ENCODE results near the gene LIN28B.

LIN28B gene

DNA sequence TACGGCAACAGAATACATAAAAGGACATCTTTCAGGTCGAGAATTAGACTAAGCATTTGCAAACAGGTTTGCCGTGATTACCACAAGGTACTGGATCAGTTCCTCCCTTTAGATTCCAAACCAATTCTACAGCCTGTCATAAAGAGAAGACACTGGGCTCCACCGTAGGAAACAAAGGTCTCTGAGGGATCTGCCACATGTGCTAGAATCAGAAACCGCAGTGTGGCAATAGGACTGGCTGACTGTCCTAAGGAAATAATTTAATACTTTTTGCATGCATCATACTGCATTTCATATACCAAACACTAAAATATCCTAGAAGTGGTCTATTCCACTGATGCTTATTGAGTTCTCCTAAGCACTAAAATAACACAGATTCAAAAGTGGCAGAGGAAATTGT lies 163.7 kb downstream of the LIN28B start:
- DNase-seq (ENCODE audit: insufficient read length, low spot score) = no peak
- FAIRE-seq = no peak
- TF ChIP-seq, protein P1, sequence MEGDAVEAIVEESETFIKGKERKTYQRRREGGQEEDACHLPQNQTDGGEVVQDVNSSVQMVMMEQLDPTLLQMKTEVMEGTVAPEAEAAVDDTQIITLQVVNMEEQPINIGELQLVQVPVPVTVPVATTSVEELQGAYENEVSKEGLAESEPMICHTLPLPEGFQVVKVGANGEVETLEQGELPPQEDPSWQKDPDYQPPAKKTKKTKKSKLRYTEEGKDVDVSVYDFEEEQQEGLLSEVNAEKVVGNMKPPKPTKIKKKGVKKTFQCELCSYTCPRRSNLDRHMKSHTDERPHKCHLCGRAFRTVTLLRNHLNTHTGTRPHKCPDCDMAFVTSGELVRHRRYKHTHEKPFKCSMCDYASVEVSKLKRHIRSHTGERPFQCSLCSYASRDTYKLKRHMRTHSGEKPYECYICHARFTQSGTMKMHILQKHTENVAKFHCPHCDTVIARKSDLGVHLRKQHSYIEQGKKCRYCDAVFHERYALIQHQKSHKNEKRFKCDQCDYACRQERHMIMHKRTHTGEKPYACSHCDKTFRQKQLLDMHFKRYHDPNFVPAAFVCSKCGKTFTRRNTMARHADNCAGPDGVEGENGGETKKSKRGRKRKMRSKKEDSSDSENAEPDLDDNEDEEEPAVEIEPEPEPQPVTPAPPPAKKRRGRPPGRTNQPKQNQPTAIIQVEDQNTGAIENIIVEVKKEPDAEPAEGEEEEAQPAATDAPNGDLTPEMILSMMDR (IDR thresholded peaks at IDR 0.05; ENCODE audit: insufficient read depth, missing control alignments) = no peak

DNA sequence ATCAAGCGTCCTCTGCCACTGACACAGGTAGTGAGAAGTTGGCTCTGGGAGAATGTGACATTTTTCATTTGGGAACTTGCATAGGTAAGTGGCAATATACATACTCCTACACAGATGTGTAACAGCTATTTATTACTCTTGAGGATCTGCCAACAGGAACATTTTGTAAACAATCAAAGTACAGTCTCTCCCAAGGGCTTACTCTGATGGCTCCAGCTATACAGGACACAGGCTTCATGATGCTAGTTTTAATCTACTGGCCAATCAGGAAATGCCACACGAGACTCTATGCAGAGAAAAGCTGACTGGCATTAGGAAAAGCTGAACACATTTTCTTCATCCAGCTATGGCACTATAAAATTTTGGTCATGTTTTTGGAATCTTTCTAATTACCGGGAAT lies 165.1 kb downstream of the LIN28B start:
- no peak for DNase-seq (ENCODE audit: insufficient read length, low spot score)
- TF ChIP-seq, protein P1 (IDR thresholded peaks at IDR 0.05; ENCODE audit: insufficient read depth, missing control alignments) = no peak
- no peak for FAIRE-seq

DNA sequence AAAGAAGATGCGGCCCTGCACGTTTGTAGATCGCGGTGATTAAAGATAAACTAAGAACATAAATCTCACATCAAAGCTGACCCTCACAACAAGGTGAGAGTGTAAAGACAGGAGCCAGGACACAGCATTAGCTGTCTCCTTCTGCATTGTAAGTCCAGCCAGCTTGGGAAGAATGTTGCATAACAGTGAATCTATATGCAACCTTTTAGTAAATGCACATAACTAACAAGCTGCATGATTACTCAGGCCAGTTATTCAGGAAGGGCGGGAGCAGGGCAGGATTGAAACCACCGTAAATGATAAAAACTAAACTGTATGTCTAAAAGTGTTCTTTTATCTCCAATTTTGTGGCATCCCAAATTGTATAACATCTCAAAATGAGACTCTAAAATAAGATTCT lies 165.8 kb downstream of the LIN28B start:
- TF ChIP-seq, protein P1 (IDR thresholded peaks at IDR 0.05; ENCODE audit: insufficient read depth, missing control alignments) = no peak
- DNase-seq (ENCODE audit: insufficient read length, low spot score) (no peak), FAIRE-seq (no peak)

Data from D721Med (cell line).